ENCODE data around the gene AP1B1.

The AP1B1 gene

DNA sequence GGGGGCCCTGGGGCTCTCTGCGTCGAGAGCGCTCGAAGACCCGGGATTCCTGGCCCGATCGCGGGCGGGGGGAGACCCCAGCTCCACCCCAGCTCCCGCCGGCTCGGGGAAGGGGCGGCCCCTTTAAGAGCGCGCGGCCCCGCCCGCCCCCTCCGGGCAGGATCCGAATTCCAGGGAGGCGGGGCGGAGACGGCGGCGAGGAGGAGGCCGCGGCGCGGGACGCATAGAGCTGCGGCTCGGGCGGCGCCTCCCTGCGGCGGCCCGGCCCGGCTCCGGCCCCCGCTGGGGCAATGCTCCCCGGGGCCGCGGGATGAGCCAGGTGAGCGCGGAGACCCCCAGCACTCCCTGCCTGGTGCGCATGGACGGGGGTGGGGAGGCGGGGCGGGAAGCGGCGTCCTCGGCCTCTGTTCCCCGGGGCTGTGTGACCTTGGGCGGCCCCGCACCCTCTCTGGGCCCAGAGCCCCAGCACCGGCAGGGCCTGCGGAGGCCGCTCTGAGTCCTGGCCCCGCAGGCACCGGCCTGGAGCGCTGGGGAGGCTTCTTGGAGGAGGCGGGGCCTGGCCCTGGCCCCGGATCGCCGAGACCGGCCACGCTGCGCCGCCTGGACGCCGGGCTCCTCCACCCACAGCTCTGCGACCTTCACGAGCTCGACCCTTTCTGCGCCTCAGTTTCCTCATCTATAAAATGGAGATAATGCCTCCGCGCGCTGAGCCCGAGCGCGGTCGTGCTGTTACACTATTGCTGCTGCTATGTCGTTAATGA is 81.4 kb downstream of the AP1B1 start:
- no peak for DNase-seq (ENCODE audit: low read depth)
- TF ChIP-seq, protein P1, sequence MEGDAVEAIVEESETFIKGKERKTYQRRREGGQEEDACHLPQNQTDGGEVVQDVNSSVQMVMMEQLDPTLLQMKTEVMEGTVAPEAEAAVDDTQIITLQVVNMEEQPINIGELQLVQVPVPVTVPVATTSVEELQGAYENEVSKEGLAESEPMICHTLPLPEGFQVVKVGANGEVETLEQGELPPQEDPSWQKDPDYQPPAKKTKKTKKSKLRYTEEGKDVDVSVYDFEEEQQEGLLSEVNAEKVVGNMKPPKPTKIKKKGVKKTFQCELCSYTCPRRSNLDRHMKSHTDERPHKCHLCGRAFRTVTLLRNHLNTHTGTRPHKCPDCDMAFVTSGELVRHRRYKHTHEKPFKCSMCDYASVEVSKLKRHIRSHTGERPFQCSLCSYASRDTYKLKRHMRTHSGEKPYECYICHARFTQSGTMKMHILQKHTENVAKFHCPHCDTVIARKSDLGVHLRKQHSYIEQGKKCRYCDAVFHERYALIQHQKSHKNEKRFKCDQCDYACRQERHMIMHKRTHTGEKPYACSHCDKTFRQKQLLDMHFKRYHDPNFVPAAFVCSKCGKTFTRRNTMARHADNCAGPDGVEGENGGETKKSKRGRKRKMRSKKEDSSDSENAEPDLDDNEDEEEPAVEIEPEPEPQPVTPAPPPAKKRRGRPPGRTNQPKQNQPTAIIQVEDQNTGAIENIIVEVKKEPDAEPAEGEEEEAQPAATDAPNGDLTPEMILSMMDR (IDR thresholded peaks at IDR 0.05; ENCODE audit: control insufficient read depth, extremely low read depth, insufficient read depth): peak; percentile 14; the same call in 1 of the 2 replicates
- peak overlapping the region; percentile 73 for H3K4me3 ChIP-seq (ENCODE audit: low read depth, low read length)

DNA sequence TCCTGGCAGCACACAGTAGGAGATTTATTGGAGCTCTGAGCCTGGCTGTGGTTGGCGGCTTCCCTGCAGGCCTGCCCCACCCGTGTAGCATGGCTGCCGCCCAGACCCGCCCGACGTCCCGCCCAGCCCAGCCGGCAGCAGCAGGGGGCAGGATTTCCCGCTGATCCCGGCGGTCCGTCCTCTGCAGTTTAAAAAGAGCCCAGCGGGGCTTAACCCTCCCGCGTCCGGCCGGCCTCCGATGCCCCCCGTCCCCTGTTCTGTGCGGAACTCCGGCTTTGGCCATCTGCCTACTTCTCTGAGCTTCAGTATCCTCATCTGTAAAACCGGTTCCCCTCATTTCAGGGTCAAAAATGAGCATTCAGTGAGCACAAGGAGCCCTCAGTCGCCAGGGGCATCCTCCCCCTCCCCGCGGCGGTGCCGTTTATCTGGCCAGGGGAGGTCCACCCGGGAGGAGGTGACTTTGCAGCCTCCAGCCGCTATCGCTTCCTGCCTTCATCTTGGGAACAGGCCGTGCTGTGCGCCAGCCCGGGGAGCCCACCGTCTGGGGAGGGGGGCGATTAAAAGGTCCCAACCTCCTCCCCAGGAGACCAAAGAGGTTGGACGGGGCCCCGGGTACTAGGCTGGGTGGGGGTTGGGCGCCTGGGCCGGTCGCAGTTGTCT is 82.1 kb downstream of the AP1B1 start, which contains the start of gene GAS2L1:
TSS of gene GAS2L1 (plus strand) at position 476 of the 660 bp plus-strand sequence. CDS start 1,456 bp downstream, outside the sequence.
- TF ChIP-seq, protein P1 (IDR thresholded peaks at IDR 0.05; ENCODE audit: control insufficient read depth, extremely low read depth, insufficient read depth): peak; percentile 60
- DNase-seq (ENCODE audit: low read depth): no peak
- H3K4me3 ChIP-seq (ENCODE audit: low read depth, low read length): peak within 1 kb of the TSS; percentile 73

DNA sequence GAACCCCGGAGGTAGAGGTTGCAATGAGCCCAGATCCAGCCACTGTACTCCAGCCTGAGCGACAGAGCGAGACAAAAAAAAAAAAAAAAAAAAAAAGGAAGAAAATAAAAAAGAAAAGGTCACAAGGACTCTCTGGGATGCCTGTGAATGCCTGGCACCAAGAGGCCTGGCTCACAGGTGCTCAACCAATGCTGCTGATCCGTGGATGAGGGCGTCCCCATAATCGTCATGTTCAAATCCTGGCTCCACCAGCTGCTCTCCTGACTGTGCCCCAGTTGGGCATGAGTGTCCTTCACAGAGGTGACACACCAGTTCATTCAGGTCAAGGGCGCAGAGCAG is 82.6 kb downstream of the AP1B1 start:
- no peak overlapping the region for H3K4me3 ChIP-seq (ENCODE audit: low read depth, low read length)
- no peak for DNase-seq (ENCODE audit: low read depth)
- TF ChIP-seq, protein P1 (IDR thresholded peaks at IDR 0.05; ENCODE audit: control insufficient read depth, extremely low read depth, insufficient read depth): no peak

DNA sequence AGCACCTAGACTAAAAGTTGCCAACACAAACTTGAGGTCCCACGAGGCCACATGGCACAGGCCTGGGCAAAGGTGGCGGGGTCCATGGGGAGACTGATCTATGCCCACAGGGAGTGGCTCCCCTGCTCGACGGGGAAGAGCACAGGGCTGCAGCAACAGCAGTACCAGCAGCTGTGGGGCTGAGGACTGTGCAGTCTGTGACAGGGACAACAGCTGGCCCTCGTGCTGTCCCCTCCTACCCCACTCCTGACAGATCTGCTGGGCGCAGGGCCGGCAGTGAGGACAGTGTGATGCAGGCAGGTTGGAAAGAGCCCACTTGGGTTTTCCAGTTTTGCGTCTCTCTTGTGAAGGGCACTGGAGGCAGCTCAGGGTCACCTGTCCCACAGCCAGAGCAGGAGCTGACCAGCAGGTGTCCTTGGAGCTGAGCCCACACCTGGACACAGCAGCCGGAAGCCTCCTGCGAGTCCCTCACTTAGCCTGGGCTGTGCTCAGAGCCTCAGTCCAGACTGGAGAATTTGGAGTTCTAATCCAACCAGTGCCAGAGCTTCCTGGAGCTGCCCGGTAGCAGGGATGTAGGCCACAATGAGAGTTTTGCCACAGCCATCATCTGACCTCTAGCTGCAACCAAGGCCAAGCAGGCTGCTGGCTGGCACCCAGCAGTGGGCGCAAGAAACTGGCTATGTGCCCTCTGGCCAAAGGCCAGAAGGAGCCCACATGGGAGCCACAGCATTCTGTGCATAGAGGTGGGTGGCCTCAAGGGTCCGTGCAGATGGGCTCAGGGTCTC is 85.5 kb downstream of the AP1B1 start:
- DNase-seq (ENCODE audit: low read depth): peak; percentile 52
- TF ChIP-seq, protein P1 (IDR thresholded peaks at IDR 0.05; ENCODE audit: control insufficient read depth, extremely low read depth, insufficient read depth): peak; percentile 21; the same call in 1 of the 2 replicates
- H3K4me3 ChIP-seq (ENCODE audit: low read depth, low read length): no peak overlapping the region

DNA sequence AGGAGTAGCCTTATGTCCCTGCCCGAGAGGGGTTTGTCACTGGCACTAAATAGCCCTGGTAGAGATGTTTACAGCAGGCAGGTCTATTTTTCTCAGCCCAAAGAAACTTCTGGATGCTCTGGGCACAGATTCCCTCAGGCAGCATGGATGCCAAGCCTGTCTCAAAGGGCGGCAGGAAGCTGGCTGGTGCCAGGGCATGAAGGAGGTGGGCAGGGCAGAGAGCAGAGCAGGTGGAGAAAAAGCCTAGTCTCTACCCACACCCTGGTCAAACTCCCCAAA is 86.0 kb downstream of the AP1B1 start:
- TF ChIP-seq, protein P1 (IDR thresholded peaks at IDR 0.05; ENCODE audit: control insufficient read depth, extremely low read depth, insufficient read depth): no peak
- no peak for DNase-seq (ENCODE audit: low read depth)
- H3K4me3 ChIP-seq (ENCODE audit: low read depth, low read length): no peak overlapping the region

DNA sequence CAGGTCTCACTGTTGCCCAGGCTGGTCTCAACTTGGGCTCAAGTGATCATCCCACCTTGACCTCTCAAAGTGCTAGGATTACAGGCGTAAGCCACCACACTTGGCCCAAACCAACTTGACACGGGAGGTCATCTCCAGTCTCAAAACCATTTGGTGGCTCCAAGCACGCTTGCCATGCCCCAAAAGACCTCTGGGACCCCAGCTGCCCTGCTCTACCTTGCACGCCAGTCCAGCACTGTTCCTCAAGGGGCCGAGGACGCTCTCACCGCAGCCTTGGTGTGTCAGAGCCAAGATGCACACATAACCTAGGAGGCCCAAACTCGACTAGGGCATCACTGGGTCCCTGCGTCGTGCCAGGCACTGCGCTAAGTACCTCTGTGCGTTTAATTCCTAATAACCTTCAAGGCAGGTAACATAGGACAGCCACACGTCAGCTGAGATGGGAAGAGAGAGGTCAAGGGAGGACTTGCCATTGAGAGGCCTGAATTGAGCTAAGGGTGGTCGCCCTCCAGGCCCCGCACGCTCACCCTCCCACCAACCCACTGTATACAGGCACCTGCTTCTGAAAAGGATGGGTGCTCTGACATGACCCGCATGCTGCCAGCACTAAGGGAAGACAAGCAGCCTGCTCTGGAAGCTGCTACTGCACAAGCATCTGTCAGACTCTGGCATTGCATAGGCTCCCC is 86.5 kb downstream of the AP1B1 start:
- H3K4me3 ChIP-seq (ENCODE audit: low read depth, low read length): no peak overlapping the region
- TF ChIP-seq, protein P1 (IDR thresholded peaks at IDR 0.05; ENCODE audit: control insufficient read depth, extremely low read depth, insufficient read depth): no peak
- no peak for DNase-seq (ENCODE audit: low read depth)
